GM18505 (cell line): ENCODE results near the gene CA9.

Experiments
- ATAC-seq: cut with Tn5 transposase; IDR thresholded peaks from one replicate; pipeline ENCODE4 v1.9.1; 2021; ENCODE audit not compliant: unreplicated experiment
- POLR2A ChIP-seq: IDR thresholded peaks from 4 replicates; pipeline ENCODE4 v1.6.1; 2011; ENCODE audit warnings: borderline replicate concordance; ENCODE audit not compliant: insufficient read depth, insufficient read length; ENCODE audit errors: extremely low read depth

CA9 gene

DNA sequence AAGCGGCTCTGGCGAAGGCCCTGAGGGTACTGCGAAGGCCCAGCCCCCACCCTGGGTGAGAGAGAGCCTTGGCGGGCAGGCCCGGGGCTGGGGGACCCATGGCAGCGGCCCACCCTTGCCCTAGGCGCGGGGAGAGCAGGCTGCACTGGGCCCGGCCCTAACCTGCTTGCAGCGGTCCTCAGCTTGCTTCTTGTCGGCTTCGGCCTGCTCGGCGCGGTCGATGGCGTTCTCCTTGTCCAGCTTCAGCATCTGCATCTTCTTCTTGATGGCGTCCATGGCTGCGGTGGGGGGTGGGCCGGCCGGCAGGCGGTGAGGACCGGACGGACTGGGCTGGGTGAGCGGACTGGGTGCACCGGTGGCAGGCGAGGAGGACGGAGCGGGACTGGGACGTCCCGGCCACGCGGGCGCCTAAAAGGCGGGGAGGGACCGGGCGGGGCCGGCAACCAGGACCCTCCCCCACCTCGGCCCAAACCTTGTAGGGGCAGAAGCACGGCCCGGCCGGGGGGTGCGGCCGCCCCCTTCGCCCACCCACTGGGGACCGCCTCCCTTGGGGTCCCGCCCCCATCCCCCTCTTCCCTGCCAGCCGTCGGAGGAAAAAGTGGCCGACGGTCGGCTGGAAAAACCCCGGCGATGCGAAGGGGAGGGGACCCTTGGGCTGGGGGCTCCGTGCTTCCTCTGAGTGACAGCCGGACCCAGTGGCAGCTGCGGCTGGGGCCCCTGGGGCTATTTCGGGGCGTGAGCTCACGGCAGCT is 16.0 kb downstream of the CA9 start, which contains the start of gene TPM2:
Gene TPM2 (minus strand): TSS at position 384 of the 752 bp plus-strand sequence. CDS start 108 bp downstream, at position 276.
- ATAC-seq = no peak
- TF ChIP-seq POLR2A = no peak

DNA sequence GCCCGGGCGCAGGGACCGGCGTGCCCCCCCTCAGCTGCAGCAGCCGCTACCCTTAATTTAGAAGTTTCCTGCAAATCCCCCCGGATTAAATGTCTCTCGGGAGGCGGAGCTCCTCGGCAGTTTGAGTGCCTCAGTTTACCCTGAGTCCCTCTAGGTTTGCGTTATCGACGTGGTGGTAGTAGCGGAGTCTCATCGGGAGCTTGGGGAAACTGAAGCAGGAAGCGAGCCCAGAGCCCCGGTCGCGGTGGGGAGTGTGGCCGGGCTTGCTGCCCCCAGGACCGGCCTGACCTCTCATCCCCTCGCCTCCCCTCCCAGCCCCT is 16.5 kb downstream of the CA9 start:
- no peak for TF ChIP-seq POLR2A
- no peak for ATAC-seq

- no peak for ATAC-seq
- TF ChIP-seq POLR2A = no peak
These were observed 17.0 kb downstream of the CA9 start for GRCh38 chr9:35690614-35691333.

- no peak for ATAC-seq
- TF ChIP-seq POLR2A = no peak
These were observed 17.6 kb downstream of the CA9 start for GRCh38 chr9:35691334-35691650.

DNA sequence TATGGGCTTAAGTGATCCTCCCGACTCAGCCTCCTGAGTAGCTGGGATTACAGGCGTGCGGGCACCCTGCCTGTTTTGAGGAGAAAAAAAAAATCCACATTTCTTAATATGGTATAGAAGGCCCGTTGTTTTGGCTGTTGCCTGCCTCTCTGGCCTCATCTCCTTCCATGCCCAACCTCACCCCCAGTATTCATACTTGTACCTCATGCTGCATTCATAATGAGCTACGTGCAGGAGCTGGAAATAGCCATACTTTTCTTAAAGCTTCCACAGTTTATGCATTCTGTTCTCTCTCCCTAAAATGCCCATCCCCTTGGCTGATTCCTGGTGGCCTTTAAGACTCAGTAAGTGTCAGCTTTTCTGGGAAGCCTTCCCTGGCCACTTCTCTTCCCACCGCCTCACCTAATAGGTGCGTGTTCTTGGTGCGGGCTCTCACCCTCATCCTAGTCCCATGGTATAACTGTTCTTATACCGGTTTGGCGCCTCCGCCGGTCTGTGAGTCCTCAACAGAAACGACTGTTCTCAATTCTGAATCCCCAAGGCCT is 18.1 kb downstream of the CA9 start:
- ATAC-seq = no peak
- TF ChIP-seq POLR2A = no peak

GRCh38 chr9:35695943-35696401 is 22.2 kb downstream of the CA9 start:
- TF ChIP-seq POLR2A = no peak
- no peak for ATAC-seq

DNA sequence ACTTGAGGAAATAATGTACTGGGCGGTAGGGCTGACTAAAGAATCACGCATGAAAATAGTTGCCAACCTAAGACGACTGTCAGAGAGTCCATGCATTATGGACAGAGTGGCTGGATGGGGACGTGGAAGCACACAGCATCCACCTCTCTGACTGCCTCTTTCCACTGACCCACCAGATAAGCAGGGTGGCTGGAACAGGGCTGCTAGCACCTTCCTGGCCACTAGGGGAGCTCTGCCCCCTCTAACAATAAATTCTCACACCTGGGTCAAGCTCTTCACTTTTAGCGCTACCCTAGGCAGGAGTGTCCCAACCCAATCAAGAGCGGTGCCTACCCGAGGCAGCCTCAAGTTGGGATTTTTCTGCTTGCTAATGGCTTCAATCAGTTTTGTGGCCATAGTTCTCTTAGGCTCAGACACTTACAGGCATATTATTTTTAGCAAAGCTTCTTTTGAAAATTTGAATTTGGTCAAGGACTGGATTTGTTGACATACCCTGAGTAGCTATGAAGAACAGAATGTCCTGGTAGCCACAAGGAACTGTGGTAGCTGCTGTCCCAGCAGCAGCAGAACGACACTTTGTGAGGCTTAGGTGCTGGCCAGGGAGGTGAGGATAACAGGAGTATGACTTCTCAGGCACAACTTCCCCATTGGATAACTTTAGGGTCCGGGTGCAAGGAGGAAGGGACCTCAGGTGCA is 22.9 kb downstream of the CA9 start:
- no peak for TF ChIP-seq POLR2A
- ATAC-seq = no peak

DNA sequence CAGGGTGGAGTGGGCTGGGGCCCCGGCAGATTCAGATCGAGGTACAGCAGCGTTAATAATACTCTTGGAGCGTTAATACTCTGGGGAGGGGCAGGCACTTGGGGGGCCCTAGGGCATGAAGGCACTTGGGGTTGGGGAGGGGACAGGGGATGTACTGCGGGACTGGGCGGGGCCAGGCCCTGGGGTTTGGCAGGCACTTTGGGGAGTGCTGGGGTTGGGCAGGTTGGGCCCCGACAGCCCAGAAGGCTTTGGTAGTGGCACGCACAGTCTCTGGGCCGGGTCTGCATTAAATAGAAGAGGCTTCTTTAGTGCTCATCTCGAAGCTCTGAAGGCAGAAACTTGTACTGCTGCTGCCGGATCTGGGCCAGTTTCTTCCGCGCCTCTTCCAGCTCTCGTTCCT is 23.8 kb downstream of the CA9 start:
- TF ChIP-seq POLR2A = no peak
- no peak for ATAC-seq

GRCh38 chr9:35698231-35698630 is 24.5 kb downstream of the CA9 start:
- no peak for TF ChIP-seq POLR2A
- ATAC-seq = no peak

GRCh38 chr9:35700031-35700430 is 26.3 kb downstream of the CA9 start:
- ATAC-seq = no peak

GRCh38 chr9:35700942-35701341 is 27.2 kb downstream of the CA9 start:
- ATAC-seq = no peak
- TF ChIP-seq POLR2A = no peak

More at GRCh38 chr9:35700031-35700430, 26.3 kb downstream of the CA9 start:
- TF ChIP-seq POLR2A = no peak

GRCh38 chr9:35702696-35703095 is 29.0 kb downstream of the CA9 start:
- TF ChIP-seq POLR2A = no peak
- no peak for ATAC-seq

DNA sequence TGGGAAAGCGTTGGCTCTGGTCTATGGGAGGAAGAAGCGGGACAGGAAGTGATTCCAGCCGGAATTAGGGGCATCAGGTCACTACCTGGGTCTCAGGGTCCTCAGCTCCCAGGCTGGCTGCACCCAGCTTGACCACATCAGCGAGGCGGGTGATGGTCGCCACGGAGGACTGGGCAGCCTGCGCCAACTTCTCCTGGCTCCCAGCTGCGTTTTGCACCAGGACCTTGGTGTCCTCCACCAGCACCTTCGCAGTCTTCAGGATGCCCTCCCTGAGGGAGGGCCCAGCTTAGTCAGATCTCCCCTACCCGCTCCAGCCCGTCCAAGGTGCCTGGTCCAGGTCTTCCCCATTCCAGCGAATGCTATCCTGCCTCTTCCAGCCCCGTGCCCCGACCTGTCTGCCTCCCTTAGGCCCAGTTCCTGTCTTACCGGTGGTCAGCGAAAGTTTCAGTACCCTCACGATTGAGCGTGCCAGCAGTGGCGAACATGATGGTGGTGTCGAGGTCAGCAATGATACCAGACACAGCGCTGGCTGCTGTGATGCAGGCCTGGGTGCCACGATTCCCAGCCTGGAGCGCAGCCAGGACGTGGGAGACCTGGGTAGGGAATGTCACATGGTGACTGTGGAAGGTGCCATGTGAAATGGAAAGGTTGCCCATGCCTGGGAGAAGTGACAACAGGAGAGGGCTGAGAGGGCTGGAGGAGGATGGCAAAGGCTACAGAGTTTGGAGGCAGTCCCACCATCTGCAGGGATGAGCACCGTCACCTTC is 30.4 kb downstream of the CA9 start:
- ATAC-seq = no peak
- no peak for TF ChIP-seq POLR2A

GRCh38 chr9:35705372-35705771 is 31.6 kb downstream of the CA9 start:
- no peak for ATAC-seq
- TF ChIP-seq POLR2A = no peak
